Mesenteric fat pad (tissue), 1 donor: Measurements from ENCODE around the gene MALL. TPM values are rescaled to one million over a fixed set of nuclear protein-coding genes. Genes with fewer than 3 reads are reported as not detected.
"Not testable (repeated sequence)": the region's sequence is repeated elsewhere in the genome, so short reads cannot be mapped to it uniquely, and the experiment has no call there.

Source experiments
- DNase-seq: peaks from one replicate; pipeline ENCODE4 v3.0.0-alpha.2; 2020; ENCODE audit warnings: low spot score
- microRNA-seq: library from miRNA; unstranded; fragments of <30 nt; microRNA quantifications from one replicate; pipeline ENCODE4 v1.2.0, GENCODE V29; 2020; ENCODE audit warnings: borderline number of aligned reads
- total RNA-seq: library from RNA; stranded (reverse); fragmentation: NEBNext Ultra II Directional; extraction: Animal tissue kit (Norgen Biotek cat#: 25700); gene quantifications from one replicate; pipeline ENCODE4 v1.2.1, GENCODE V29; 2021
- donor health status: DM: yes; HTN: yes; CAD: no.

The MALL gene
- total RNA-seq, 1 donor from 2014 or later, result 20.8 TPM

DNA sequence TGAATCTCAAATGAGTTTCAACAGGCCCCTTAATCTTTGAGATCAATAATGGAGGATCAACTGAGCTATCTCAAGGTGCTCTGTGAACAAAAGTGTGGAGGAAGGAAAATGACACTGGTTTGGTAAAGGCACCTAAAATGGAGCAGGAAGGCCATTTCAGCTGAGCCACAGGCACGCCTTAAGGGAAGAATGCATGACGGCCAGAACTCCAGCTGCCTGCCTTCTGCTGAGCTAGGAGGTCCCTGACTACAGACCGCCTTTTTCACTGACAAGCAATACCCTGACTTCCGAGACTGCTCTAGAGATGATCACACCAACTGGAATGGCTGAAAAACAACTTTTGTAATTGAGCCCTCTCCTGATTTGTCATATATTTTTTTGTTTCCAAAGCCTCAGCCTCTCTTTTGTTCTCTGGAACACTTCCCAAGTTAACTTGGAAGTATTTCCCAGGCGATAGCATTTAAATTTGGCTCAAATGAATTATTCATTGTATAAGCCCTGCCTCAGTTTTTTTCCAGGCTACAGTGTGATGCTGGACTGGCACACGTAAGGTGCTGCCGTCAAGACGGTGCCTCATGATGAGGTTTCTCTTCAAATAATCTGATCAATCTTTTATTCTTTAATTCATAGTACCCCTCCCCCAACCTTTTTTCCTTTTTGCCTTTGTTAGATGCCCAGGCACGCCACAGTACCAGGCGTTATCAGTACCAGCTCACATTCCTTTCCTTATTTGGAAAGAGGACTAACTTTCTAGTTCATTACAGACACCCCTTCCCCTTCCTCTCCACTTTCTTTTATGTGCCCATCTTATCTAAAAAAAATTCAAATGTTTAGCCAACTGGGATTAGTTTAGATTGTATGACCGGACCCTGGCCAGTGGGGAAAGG lies 60.9 kb downstream of the MALL start:
- not testable (repeated sequence) for DNase-seq

DNA sequence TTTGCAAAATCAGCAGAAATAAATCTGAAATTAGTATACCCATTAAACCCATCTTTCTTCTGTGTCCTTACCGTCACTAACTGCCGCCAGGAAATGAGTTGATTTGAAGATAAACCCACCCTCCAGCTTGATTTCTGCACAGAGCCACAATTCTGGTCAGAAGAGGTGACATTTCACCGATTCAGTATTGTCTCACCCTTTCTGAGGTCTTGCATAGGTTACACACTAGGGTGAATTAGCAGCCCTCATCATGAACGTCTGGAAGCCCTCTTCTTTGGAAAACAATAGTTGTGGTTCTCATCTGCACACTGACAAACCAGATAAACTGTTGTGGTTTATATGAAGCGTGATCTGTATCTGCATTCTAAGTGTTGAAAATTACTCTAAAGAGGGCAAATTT lies 61.9 kb downstream of the MALL start:
- not testable (repeated sequence) for DNase-seq

DNA sequence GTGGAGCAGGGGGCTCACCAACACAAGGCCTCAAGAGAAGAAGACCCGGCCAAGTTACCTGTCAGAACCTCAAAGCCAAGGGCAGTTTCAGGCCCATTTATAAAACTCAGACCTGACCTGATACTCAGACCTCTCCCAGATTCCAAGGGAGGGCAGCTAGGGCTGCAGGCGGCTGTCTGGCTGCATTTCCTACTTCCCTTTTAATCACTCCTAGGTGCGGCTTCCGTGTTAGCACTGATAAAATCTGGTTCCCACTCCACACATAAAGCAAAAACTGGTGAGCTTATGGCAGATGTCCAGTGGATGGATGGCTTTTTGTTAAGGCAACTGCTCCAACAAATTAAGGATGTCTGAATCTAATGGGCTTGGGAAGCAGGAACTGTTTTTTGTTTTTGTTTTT lies 63.5 kb downstream of the MALL start:
- not testable (repeated sequence) for DNase-seq

DNA sequence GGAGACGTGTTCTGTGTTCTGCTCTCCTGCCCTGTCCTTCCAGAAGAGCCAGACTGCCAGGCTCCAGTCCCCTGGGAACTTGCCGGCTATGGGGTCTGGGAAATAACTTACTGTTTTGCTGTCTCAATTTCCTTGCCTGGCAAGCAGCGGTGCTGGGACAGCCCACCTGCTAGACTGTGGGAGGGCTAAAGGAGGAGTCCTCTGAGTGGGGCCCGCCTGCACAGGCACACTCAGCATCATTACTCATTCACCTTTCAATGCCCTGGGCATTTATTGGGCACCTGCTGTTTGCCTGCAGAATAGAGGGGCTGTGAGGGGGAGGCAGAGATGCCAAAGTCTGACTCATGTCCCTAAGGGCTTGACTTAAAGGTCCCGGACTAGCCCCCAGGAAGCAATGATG lies 65.4 kb downstream of the MALL start:
- not testable (repeated sequence) for DNase-seq

DNA sequence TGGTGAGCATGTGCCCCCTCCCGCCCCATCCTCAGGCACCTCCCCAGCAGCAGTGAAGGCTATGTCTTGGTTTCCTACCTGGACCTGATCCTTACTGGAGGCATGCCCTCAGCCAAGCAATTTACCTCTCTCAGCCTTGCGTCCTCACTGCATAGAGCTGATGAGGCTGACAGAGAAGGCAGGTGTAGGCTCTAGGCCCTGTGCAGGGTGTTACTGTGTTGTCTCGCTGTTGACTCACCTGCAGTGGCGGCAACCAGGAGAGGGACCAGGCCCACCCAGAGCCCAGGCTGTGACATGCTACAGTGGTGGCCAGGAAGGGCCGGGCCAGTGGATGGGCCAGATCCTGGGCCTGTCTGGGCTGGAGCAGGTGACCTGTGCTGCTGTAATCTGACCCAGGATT lies 65.9 kb downstream of the MALL start:
- not testable (repeated sequence) for DNase-seq

DNA sequence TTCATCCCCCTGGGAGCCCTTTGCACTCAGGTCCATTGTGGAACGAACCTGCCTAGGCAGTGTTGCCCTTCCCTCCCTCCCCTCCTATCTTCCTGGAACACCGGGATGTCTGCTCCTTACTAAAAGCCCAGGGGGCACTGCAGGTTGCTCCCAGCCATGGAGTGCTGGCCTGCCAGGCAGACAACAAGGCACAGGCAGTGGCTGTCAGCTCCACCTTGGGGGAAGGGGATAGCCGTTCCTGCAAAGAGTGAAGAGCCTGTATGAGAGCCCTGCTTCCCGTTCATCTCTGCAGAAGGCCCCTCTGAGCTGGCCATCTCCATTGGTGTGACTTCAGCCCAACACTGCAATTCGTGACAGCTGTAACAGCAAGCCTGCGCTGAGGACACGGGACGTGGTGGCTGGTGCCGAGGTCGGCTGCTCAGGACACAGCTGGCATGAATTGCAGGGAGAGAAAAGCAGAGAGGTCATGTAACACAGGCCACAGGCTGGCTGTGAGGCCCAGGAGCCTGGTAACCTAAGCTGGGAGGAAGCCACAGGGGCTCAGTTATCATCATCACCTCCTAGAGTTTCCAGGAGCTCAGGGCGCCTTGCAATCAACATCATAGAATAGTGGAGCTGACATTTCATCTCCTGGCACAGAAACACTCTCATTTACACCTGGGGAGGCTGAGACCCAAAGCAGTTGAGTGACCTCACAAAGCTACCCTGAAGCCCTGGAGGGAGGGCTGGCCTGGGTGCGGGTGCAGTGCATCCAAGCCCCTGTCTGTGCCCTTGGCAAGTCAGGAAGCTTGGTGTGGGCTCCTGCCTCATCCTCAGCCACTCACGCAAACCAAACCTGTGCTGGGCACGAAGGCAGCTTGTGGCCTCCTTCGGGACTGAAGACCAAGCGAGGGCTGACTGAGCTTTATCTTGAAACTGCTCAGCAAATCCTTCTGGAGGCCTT lies 67.1 kb downstream of the MALL start:
- DNase-seq, result peak; percentile 82

DNA sequence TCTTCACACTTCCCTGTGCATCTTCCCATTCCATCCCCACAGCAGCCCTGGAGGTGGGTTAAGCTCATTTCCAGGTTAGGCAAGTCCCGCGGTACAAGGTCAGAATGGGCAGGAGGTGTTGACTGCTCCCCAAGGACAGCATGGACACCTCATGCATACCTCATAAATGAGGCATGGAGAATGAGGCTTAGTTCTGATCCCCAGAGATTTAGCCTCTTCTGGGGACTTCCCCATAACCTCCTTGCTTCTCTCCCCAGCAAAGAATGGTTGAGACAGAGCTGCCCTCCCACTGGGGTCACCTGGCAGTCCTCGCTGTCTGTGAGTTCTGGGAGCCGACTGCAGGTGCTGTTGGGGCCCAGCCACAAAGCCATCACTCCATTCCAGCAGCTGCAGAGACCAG lies 68.4 kb downstream of the MALL start:
- DNase-seq, result not testable (repeated sequence)

DNA sequence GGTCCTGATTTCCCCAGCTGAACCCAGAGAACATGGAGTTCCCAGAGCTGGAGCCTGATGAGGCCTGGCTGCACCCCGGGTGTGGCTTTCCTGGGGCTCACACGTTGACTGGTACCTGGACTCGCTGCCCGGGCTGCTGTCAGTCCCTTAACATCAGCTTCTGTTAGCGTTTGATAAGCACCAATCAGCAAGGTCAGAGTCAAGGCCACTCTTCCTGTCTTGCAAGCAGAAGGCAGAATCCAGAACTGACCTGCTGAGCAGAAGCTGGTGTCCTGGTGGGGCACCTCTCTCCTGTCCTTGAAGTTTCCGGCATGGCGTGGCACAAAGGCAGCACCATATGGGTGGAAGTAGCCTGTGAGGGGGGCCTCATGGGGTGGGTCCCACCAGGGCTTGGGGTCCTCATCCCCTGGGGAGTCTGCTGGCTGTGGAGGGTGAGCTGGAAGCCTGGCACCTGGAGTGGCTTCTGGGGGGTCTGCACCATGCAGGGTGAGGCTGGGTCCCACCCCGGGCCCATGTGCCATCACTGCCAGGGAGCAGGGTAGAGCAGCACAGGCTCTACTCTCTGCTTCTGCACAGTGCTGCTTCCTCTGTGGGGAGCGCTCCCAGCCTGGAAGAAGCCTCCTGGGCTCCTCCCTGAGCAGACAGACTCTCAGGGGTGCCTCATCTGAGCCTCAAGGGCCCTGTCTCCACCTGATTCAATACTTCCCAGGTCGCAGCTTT lies 73.5 kb downstream of the MALL start:
- not testable (repeated sequence) for DNase-seq

DNA sequence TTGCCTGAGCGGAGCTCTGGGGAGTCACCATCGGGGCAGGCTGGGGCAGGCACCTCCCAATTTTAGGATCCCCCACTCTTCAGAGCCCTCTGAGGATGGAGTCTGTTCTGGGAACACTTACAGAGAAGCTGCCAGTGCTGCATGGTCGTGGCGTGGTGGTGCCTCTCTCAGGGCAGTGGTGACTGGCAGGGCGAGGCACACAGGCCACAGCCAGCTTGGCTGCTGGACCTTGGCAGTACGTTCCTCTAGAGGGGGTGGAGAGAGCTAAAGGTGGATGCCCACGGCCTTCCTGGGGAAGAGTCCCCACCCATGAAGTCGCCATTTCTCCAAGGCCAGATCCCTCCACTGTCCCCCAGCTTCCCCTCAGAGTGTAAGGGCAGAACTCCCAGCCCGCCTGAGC lies 78.3 kb downstream of the MALL start:
- not testable (repeated sequence) for DNase-seq

DNA sequence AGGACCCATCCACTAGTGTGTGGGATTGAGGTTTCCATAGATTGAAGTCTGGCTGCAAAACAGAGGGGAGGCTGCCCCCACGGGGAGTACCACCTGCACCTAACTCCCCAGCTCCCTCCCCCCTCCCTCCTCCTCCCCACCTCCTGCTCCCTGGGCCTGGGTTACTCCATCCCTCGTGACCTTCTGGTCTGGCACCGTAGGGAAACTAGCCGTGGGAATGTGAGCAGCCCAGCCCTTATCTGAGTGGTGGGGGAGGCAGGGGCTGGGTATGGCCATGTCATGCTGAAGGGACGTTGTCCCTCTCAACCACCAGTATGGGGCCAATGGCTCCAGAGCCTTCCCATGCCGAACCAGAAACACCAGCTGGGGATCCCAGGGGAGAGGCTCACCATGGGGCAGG lies 80.2 kb downstream of the MALL start:
- not testable (repeated sequence) for DNase-seq

DNA sequence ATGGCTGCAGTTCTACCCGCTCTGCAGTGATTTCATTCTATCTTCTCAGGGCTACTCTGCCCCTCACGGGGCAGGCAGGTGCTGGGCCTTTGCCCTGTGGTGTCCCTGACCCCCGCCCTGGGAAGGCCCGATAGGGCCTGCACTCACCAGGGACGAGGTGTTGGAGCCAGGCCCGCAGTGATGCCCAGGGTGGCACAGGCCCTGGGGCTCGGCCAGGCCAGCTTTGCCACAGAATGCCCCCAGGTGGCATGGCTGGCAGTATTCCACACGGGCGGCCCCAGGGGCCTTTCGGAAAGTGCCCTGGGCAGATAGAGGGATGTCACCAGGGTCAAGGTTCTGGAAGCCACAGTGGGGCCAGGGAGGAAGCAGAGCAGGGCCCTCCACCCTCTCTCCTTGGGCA lies 80.7 kb downstream of the MALL start:
- not testable (repeated sequence) for DNase-seq

Small RNA genes within 50 kb of the gene (microRNA-seq; reads per million reads assigned to microRNA genes)
- gene MIR4267 (not detected), gene MIR4436B1 (not detected)

Other genes with a start within 250 kb of the MALL start
- gene LIMS3, start 217.1 kb downstream of the MALL start, total RNA-seq, result 9.7 TPM
- gene NPHP1, start 89.2 kb upstream of the MALL start, total RNA-seq, result 2.2 TPM
- 52.8 TPM for gene MTLN, start 96.7 kb upstream of the MALL start, total RNA-seq